K562 (cell line): ENCODE results near the gene CDKN2B-AS1. TPM values are rescaled to one million over a fixed set of nuclear protein-coding genes. Genes with fewer than 3 reads are reported as not detected.

Experiments
- ATAC-seq: fragments of 200-7000 bp; cut with Tn5 transposase; 3 replicates; pipeline ENCODE4 v1.9.1; 2020; ENCODE audit warnings: moderate library complexity
- BruUV-seq: library from RNA; stranded (reverse); fragments of 400-500 nt; replicated peaks from 2 replicates; lab custom pipeline; 2021; lab: Mats Ljungman, UMichigan
- CTCF ChIA-PET: fragments of 300-600 bp; formaldehyde crosslinking; extraction: SDS; loops from one replicate; lab custom pipeline; 2021; ENCODE audit warnings: low intra/inter-chr PET ratio; lab: Yijun Ruan, JAX
- POLR2A ChIA-PET: fragments of 300-600, 350-650 bp; sonication (Branson Sonifier 250); formaldehyde crosslinking; extraction: SDS; loops from one replicate; lab custom pipeline; 2021; ENCODE audit warnings: antibody characterized with exemption, inconsistent platforms; lab: Yijun Ruan, JAX
- DNase-seq, 4 experiments: peaks; one replicate each; pipeline versions ENCODE4 v3.0.0 to v3.0.0-alpha.2; 2011 to 2018; ENCODE audit warnings: low spot score in 3 of 4, mixed read lengths in 3 of 4; ENCODE audit errors: extremely low read depth in 1 of 4
- FAIRE-seq: peaks from 2 replicates; lab custom pipeline; 2011; peaks lifted over from hg19 to GRCh38; lab: Jason Lieb, UNC
- H2AFZ ChIP-seq: 2 replicates; pipeline ENCODE4 v1.6.0; 2011; ENCODE audit warnings: low read depth, low read length, control low read depth, inconsistent platforms
- H3K27ac ChIP-seq: fragments of 200-600 bp; 3 replicates; pipeline ENCODE4 v1.8.0; 2011; ENCODE audit warnings: low read depth, mild to moderate bottlenecking, control low read depth, inconsistent platforms, low read length, moderate library complexity, mixed read lengths; ENCODE audit errors: extremely low read depth
- H3K27me3 ChIP-seq, 2 experiments: fragments of 300-600 bp in 1 of 2; 2 replicates in 1 of 2; 3 replicates in 1 of 2; pipeline versions ENCODE4 v1.6.0 to v1.8.0; 2011; ENCODE audit warnings: inconsistent platforms in 2 of 2, low read length in 2 of 2, mild to moderate bottlenecking in 1 of 2, mixed read lengths in 1 of 2, moderate library complexity in 1 of 2; ENCODE audit not compliant: control insufficient read depth in 2 of 2, insufficient read depth in 2 of 2
- H3K36me3 ChIP-seq: fragments of 300-600 bp; 3 replicates; pipeline ENCODE4 v1.8.0; 2011; ENCODE audit warnings: mild to moderate bottlenecking, low read length, inconsistent platforms; ENCODE audit not compliant: control insufficient read depth, insufficient read depth
- H3K4me1 ChIP-seq, 2 experiments: fragments of 200-600 bp in 1 of 2; replicated peaks in 1 of 2; 2 replicates in 1 of 2; 3 replicates in 1 of 2; pipeline versions ENCODE4 v1.5.1 to v1.8.0; 2011; ENCODE audit warnings: inconsistent platforms in 2 of 2, low read length in 2 of 2, mild to moderate bottlenecking in 1 of 2, mixed read lengths in 1 of 2, moderate library complexity in 1 of 2; ENCODE audit not compliant: control insufficient read depth in 2 of 2, insufficient read depth in 2 of 2
- H3K4me2 ChIP-seq: 2 replicates; pipeline ENCODE4 v1.6.1; 2011; ENCODE audit warnings: low read length, control low read depth, inconsistent platforms, mixed read lengths; ENCODE audit not compliant: insufficient read depth
- H3K4me3 ChIP-seq: fragments of 200-600 bp; sonication (generic), shearing (Covaris generic); 2 replicates; pipeline ENCODE4 v1.5.1; 2016; ENCODE audit warnings: control low read depth, inconsistent platforms
- H3K79me2 ChIP-seq: fragments of 200-600 bp; 3 replicates; pipeline ENCODE4 v1.8.0; 2011; ENCODE audit warnings: low read length, inconsistent platforms; ENCODE audit not compliant: control insufficient read depth, insufficient read depth
- H3K9ac ChIP-seq, 2 experiments: 2 replicates each; pipeline versions ENCODE4 v1.6.0 to v1.6.1; 2011; ENCODE audit warnings: low read depth in 2 of 2, low read length in 2 of 2, control low read depth in 1 of 2, inconsistent platforms in 1 of 2, mild to moderate bottlenecking in 1 of 2, mixed read lengths in 1 of 2; ENCODE audit not compliant: insufficient read depth in 1 of 2
- H3K9me1 ChIP-seq: one replicate; pipeline ENCODE4 v1.6.0; 2011; ENCODE audit warnings: inconsistent platforms, mild to moderate bottlenecking, low read length, moderate library complexity; ENCODE audit not compliant: control insufficient read depth, insufficient read depth
- H3K9me3 ChIP-seq: replicated peaks from 2 replicates; pipeline ENCODE4 v1.5.1; 2011; ENCODE audit warnings: low read depth, low read length, inconsistent platforms; ENCODE audit not compliant: control insufficient read depth, insufficient read depth
- H4K20me1 ChIP-seq: replicated peaks from 2 replicates; pipeline ENCODE4 v1.6.1; 2011; ENCODE audit warnings: low read length, inconsistent platforms, mixed read lengths; ENCODE audit not compliant: control insufficient read depth, insufficient read depth
- BRD9 ChIP-seq: fragments of 450-650 bp; IDR thresholded peaks from 2 replicates; pipeline ENCODE4 v1.6.1; 2018; ENCODE audit warnings: low read depth; ENCODE audit not compliant: partially characterized antibody
- EP400 ChIP-seq: fragments of 450-650 bp; IDR thresholded peaks from 2 replicates; pipeline ENCODE4 v1.6.1; 2017; ENCODE audit warnings: antibody characterized with exemption, mild to moderate bottlenecking, moderate library complexity
- FIP1L1 ChIP-seq: fragments of 200-400 bp; formaldehyde crosslinking; IDR thresholded peaks from 2 replicates; pipeline ENCODE4 v1.6.1; 2018; ENCODE audit warnings: mild to moderate bottlenecking, low read depth, low read length; ENCODE audit not compliant: poor library complexity, severe bottlenecking
- ILK ChIP-seq: fragments of 450-650 bp; IDR thresholded peaks from 2 replicates; pipeline ENCODE4 v1.6.1; 2016; ENCODE audit warnings: missing genetic modification characterization, low read depth, mild to moderate bottlenecking, missing compliant biosample characterization, moderate library complexity, borderline replicate concordance
- LEF1 ChIP-seq: fragments of 450-650 bp; IDR thresholded peaks from 2 replicates; pipeline ENCODE4 v1.6.1; 2016; ENCODE audit warnings: mild to moderate bottlenecking
- SMAD1 ChIP-seq: fragments of 150-350 bp; IDR thresholded peaks from 2 replicates; pipeline ENCODE4 v1.6.1; 2014; ENCODE audit warnings: low read length, low read depth; ENCODE audit not compliant: partially characterized antibody
- SNRNP70 ChIP-seq: fragments of 200-400 bp; formaldehyde crosslinking; optimal IDR thresholded peaks from 2 replicates; pipeline ENCODE3; 2017; ENCODE audit warnings: low read depth, low read length
- ZNF253 ChIP-seq: fragments of 250-450 bp; sonication (Bioruptor Pico); conservative IDR thresholded peaks from 2 replicates; pipeline ENCODE4 v1.6.1; 2021; ENCODE audit warnings: mild to moderate bottlenecking
- WGBS: fragments of 100-300 bp; shearing (Covaris generic); methylation state at CpG from one replicate; pipeline ENCODE4 v1.1.6; 2016; ENCODE audit warnings: low coverage, mixed read lengths; ENCODE audit not compliant: insufficient coverage; ENCODE audit errors: missing lambda C conversion rate; 5-methylcytosine and 5-hydroxymethylcytosine counted together
- in situ Hi-C: fragments of 300-500 bp; cut with MboI; formaldehyde crosslinking; loops from 4 replicates; pipeline ENCODE4 v1.15.0; 2018; ENCODE audit warnings: inconsistent platforms, mixed read lengths
- intact Hi-C: fragments of 100-400 bp; cut with micrococcal nuclease; formaldehyde crosslinking; loops from 2 replicates; pipeline ENCODE4 v1.14.2; 2022
- polyA plus RNA-seq, 8 experiments: library from polyadenylated mRNA; depleted of rRNA in 4 of 8; stranded (reverse) in 5 of 8; unstranded in 3 of 8; fragments of >200 nt; fragmentation: Nextera tagmentation in 2 of 8; fragmentation: Illumina TruSeq in 1 of 8; extraction: Ambion mirVana in 2 of 8; extraction: Trizol in 1 of 8; gene quantifications; 2 replicates each; pipeline versions ENCODE4 v1.2.1 to v1.2.3, GENCODE V29; 2011 to 2014; ENCODE audit warnings: inconsistent platforms in 1 of 8, missing spikeins in 1 of 8
- total RNA-seq, 7 experiments: library from RNA; depleted of rRNA in 6 of 7; stranded (reverse); fragments of >200 nt in 6 of 7; fragmentation: Illumina TruSeq in 2 of 7; extraction: Trizol in 2 of 7; gene quantifications; 2 replicates each; pipeline versions ENCODE4 v1.2.1 to v1.2.3, GENCODE V29; 2011 to 2021; ENCODE audit warnings: low replicate concordance in 1 of 7
- TF ChIP-seq, protein P1 (sequence below): fragments of 250-450 bp; sonication (Bioruptor Pico); IDR thresholded peaks from 2 replicates; pipeline ENCODE4 v1.4.0; 2020; ENCODE audit warnings: mild to moderate bottlenecking
- TF ChIP-seq, protein P2 (sequence below): sonication (generic); formaldehyde crosslinking; IDR thresholded peaks from 2 replicates; pipeline ENCODE4 v1.8.1; 2023; ENCODE audit warnings: mild to moderate bottlenecking, missing genetic modification reagents, moderate library complexity

Gene CDKN2B-AS1
- total and polyA plus RNA-seq, 9 of the 15 experiments (the other 6 are each of a cell fraction or from before 2014, with no cell fraction given), result not detected

GRCh38 chr9:22084336-22085035 is 89.9 kb downstream of the CDKN2B-AS1 start:
- no peak overlapping the region for H3K4me2 ChIP-seq

More at GRCh38 chr9:22084336-22085035, 89.9 kb downstream of the CDKN2B-AS1 start:
- Histone ChIP-seq H3K9ac (no peak overlapping the region), H4K20me1 (no peaks in the 10 kb centered on the region), H2AFZ (no peak overlapping the region), H3K36me3 (no peaks in the 10 kb centered on the region), H3K4me3 (no peak overlapping the region), H3K27me3 (no peaks in the 10 kb centered on the region), H3K79me2 (no peaks in the 10 kb centered on the region), H3K9me3 (no peaks in the 10 kb centered on the region), H3K27ac (no peak overlapping the region), H3K9me1 (no peaks in the 10 kb centered on the region), H3K4me1 (no peaks in the 10 kb centered on the region)
- ATAC-seq, result no peak
- whole genome bisulfite sequencing, result no CpG with 5 or more reads among the region's 2 CpGs
- CTCF ChIA-PET, result no interaction called here
- no peak for TF ChIP-seq ZNF253
- TF ChIP-seq SMAD1, result no peak
- no peak for TF ChIP-seq FIP1L1
- TF ChIP-seq SNRNP70, result no peak
- TF ChIP-seq, protein P1, sequence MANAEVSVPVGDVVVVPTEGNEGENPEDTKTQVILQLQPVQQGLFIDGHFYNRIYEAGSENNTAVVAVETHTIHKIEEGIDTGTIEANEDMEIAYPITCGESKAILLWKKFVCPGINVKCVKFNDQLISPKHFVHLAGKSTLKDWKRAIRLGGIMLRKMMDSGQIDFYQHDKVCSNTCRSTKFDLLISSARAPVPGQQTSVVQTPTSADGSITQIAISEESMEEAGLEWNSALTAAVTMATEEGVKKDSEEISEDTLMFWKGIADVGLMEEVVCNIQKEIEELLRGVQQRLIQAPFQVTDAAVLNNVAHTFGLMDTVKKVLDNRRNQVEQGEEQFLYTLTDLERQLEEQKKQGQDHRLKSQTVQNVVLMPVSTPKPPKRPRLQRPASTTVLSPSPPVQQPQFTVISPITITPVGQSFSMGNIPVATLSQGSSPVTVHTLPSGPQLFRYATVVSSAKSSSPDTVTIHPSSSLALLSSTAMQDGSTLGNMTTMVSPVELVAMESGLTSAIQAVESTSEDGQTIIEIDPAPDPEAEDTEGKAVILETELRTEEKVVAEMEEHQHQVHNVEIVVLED (CRISPR knock-in tag), result no peak
- no peak for TF ChIP-seq LEF1
- TF ChIP-seq EP400, result no peak
- TF ChIP-seq, protein P2, sequence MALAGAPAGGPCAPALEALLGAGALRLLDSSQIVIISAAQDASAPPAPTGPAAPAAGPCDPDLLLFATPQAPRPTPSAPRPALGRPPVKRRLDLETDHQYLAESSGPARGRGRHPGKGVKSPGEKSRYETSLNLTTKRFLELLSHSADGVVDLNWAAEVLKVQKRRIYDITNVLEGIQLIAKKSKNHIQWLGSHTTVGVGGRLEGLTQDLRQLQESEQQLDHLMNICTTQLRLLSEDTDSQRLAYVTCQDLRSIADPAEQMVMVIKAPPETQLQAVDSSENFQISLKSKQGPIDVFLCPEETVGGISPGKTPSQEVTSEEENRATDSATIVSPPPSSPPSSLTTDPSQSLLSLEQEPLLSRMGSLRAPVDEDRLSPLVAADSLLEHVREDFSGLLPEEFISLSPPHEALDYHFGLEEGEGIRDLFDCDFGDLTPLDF, result no peak
- TF ChIP-seq BRD9, result no peak
- no peak for TF ChIP-seq ILK (tag)
- DNase-seq, result no peak
- BruUV-seq, result no TSS peak
- in situ Hi-C loops, result no loop called here
- FAIRE-seq, result no peak
- intact Hi-C loops, result no loop called here
- POLR2A ChIA-PET, result no interaction called here
